ENCODE data around the gene KCND3. TPM values are rescaled to one million over a fixed set of nuclear protein-coding genes. Genes with fewer than 3 reads are reported as not detected.
A peak's percentile ranks its signal among the peaks of the same experiment; 100 is the strongest.

KCND3 gene
- total and polyA plus RNA-seq, 2 donors from 2014 or later: 1.2 to 12.6 TPM

DNA sequence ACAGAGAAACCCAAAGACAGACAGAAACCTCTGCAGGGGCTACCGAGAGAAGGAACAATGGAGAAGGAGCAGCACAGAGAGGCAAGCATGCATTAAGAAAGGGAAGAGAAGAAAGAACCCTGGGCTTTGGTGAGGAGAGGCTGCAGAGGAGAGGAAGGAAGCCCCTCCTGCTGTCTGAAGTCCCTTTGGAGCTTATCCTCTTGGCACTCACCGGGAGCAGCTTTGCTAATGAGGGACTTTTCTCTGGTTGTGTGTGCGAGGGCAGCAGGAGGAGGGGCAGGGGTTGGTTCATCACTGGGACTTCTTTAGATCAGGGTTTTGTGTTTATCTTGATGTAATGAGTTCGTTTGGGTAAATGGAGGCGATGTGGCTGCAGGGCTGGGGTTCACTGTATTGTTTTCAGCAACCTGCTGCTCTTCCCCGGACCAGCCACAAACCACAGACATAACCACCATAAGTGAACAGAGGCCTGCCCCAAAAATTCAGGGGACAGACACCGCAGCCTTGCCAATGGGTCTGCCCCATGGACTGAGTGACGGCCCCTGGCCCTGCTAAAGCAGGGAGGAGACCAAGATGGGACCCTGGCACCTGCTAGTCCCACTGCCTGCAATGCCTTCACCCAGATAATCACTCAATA is 100.6 kb downstream of the KCND3 start:
- Histone ChIP-seq H3K9me3 (ENCODE audit: control insufficient read depth in 2 of 3, insufficient read depth in 1 of 3, low read length in 3 of 3) (no peaks in the 10 kb centered on the region), H3K9ac (ENCODE audit: low read length in 3 of 3) (no peak overlapping the region), H3K27ac (ENCODE audit: low read depth in 2 of 2, low read length in 2 of 2) (no peak overlapping the region), H3K36me3 (ENCODE audit: control insufficient read depth in 2 of 3, insufficient read depth in 3 of 3, low read length in 3 of 3) (no peaks in the 10 kb centered on the region), H3K27me3 (ENCODE audit: control insufficient read depth, insufficient read depth, low read length) (no peaks in the 10 kb centered on the region), H3K4me1 (ENCODE audit: control insufficient read depth in 2 of 3, insufficient read depth in 2 of 3, low read depth in 1 of 3, low read length in 3 of 3) (no peaks in the 10 kb centered on the region), H3K4me3 (ENCODE audit: low read length in 3 of 3) (no peak overlapping the region)
- FAIRE-seq (no peak), DNase-seq (no peak)
- intact Hi-C loops (cut with DNase I): no loop called here
- TF ChIP-seq, protein P1, sequence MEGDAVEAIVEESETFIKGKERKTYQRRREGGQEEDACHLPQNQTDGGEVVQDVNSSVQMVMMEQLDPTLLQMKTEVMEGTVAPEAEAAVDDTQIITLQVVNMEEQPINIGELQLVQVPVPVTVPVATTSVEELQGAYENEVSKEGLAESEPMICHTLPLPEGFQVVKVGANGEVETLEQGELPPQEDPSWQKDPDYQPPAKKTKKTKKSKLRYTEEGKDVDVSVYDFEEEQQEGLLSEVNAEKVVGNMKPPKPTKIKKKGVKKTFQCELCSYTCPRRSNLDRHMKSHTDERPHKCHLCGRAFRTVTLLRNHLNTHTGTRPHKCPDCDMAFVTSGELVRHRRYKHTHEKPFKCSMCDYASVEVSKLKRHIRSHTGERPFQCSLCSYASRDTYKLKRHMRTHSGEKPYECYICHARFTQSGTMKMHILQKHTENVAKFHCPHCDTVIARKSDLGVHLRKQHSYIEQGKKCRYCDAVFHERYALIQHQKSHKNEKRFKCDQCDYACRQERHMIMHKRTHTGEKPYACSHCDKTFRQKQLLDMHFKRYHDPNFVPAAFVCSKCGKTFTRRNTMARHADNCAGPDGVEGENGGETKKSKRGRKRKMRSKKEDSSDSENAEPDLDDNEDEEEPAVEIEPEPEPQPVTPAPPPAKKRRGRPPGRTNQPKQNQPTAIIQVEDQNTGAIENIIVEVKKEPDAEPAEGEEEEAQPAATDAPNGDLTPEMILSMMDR (IDR thresholded peaks at IDR 0.05; ENCODE audit: borderline replicate concordance, extremely low read depth, insufficient read depth): no peak

DNA sequence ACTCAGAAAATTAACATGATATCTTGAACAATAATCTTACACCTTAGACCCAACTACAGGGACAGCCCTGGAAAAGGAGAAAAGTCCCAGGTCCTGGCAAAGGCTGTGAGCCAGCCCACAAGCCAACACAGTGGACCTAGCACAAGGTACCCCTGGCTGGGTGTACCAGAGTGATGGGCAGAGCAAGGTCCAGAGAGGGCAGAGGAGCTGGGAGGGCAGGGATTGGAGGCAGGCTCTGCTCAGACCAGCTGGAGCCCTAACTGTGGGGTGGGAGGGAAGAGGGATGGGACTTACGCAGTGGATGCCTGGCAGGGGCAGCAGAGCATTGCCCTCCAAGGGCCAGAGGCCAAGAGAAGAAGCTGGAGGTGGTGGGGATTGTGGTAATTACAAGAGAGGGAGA is 101.6 kb downstream of the KCND3 start:
- no peak for DNase-seq
- TF ChIP-seq, protein P1 (IDR thresholded peaks at IDR 0.05; ENCODE audit: borderline replicate concordance, extremely low read depth, insufficient read depth): no peak
- intact Hi-C loops (cut with DNase I): no loop called here
- no peaks in the 10 kb centered on the region for H3K9me3 ChIP-seq (ENCODE audit: control insufficient read depth in 2 of 3, insufficient read depth in 1 of 3, low read length in 3 of 3)
- no peak for FAIRE-seq
- no peak overlapping the region for H3K9ac ChIP-seq (ENCODE audit: low read length in 3 of 3)
- H3K36me3 ChIP-seq (ENCODE audit: control insufficient read depth in 2 of 3, insufficient read depth in 3 of 3, low read length in 3 of 3): no peaks in the 10 kb centered on the region
- H3K4me1 ChIP-seq (ENCODE audit: control insufficient read depth in 2 of 3, insufficient read depth in 2 of 3, low read depth in 1 of 3, low read length in 3 of 3): no peaks in the 10 kb centered on the region
- H3K27ac ChIP-seq (ENCODE audit: low read depth in 2 of 2, low read length in 2 of 2): no peak overlapping the region
- H3K27me3 ChIP-seq (ENCODE audit: control insufficient read depth, insufficient read depth, low read length): no peaks in the 10 kb centered on the region
- H3K4me3 ChIP-seq (ENCODE audit: low read length in 3 of 3): no peak overlapping the region

DNA sequence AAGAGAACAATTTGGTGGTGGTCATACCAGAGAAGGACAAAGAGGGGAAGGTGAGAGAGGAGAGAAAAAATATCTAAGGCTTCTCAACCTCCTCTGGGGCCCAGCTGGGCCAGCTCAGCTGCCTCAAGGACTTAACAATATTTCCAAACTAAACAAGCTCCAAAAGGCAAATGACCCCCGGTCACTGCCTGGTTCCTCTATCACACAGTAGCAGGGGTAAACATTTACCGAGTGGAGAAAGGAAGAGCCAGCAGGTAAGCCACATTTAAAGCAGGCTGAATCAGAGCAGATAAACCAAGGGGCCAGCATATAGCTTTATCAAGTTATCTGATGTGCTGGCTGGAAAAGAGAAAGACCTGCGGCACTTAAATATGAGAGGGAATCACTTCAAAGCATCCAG is 102.1 kb downstream of the KCND3 start:
- FAIRE-seq: no peak
- H3K4me1 ChIP-seq (ENCODE audit: control insufficient read depth in 2 of 3, insufficient read depth in 2 of 3, low read depth in 1 of 3, low read length in 3 of 3): no peaks in the 10 kb centered on the region
- H3K27ac ChIP-seq (ENCODE audit: low read depth in 2 of 2, low read length in 2 of 2): no peak overlapping the region
- H3K36me3 ChIP-seq (ENCODE audit: control insufficient read depth in 2 of 3, insufficient read depth in 3 of 3, low read length in 3 of 3): no peaks in the 10 kb centered on the region
- H3K9me3 ChIP-seq (ENCODE audit: control insufficient read depth in 2 of 3, insufficient read depth in 1 of 3, low read length in 3 of 3): no peaks in the 10 kb centered on the region
- no peak overlapping the region for H3K9ac ChIP-seq (ENCODE audit: low read length in 3 of 3)
- no peaks in the 10 kb centered on the region for H3K27me3 ChIP-seq (ENCODE audit: control insufficient read depth, insufficient read depth, low read length)
- DNase-seq: peak in 1 of 5 donors; percentile 15
- intact Hi-C loops (cut with DNase I): no loop called here
- TF ChIP-seq, protein P1 (IDR thresholded peaks at IDR 0.05; ENCODE audit: borderline replicate concordance, extremely low read depth, insufficient read depth): no peak
- no peak overlapping the region for H3K4me3 ChIP-seq (ENCODE audit: low read length in 3 of 3)

DNA sequence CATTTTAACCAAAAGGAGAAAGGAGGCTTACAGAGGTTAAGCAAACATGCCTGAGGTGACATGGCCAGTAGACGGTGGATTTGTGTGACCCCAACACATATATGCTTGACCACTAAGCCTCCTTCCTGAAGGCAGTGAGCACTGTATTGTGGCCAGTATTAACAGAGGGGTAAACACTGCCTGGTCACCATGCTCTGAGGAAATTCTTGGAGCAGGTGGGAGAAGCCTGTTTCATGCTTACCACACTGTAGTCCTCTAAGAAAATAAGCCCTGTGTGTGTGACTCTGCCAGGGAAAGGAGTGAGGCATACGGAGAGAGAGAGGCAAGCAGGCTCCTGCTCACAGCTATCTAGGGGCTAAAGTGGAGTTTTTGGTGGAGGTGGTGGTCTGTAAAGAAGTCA is 102.7 kb downstream of the KCND3 start:
- no peaks in the 10 kb centered on the region for H3K9me3 ChIP-seq (ENCODE audit: control insufficient read depth in 2 of 3, insufficient read depth in 1 of 3, low read length in 3 of 3)
- H3K4me3 ChIP-seq (ENCODE audit: low read length in 3 of 3): no peak overlapping the region
- no peak overlapping the region for H3K27ac ChIP-seq (ENCODE audit: low read depth in 2 of 2, low read length in 2 of 2)
- no peak overlapping the region for H3K9ac ChIP-seq (ENCODE audit: low read length in 3 of 3)
- no peaks in the 10 kb centered on the region for H3K27me3 ChIP-seq (ENCODE audit: control insufficient read depth, insufficient read depth, low read length)
- intact Hi-C loops (cut with DNase I): no loop called here
- TF ChIP-seq, protein P1 (IDR thresholded peaks at IDR 0.05; ENCODE audit: borderline replicate concordance, extremely low read depth, insufficient read depth): no peak
- no peak for DNase-seq
- H3K4me1 ChIP-seq (ENCODE audit: control insufficient read depth in 2 of 3, insufficient read depth in 2 of 3, low read depth in 1 of 3, low read length in 3 of 3): no peaks in the 10 kb centered on the region
- no peaks in the 10 kb centered on the region for H3K36me3 ChIP-seq (ENCODE audit: control insufficient read depth in 2 of 3, insufficient read depth in 3 of 3, low read length in 3 of 3)
- no peak for FAIRE-seq

Data from kidney (tissue), 14 donors.